Activated gamma-delta T cell treated with Interleukin-2 at 50 U/mL for 16 hours (primary cell): ENCODE measurements around the gene CCDC3.
"Not testable (repeated sequence)": the region's sequence is repeated elsewhere in the genome, so short reads cannot be mapped to it uniquely, and the experiment has no call there.

Source experiments
- DNase-seq: peaks from one replicate; pipeline ENCODE4 v3.0.0-alpha.2; 2020

CCDC3 gene

GRCh38 chr10:13001041-13001886, at the start of gene CCDC3:
Gene CCDC3 (minus strand): TSS chr10:13001713. CDS start chr10:13001570, 143 bp downstream.
- no peak for DNase-seq

DNA sequence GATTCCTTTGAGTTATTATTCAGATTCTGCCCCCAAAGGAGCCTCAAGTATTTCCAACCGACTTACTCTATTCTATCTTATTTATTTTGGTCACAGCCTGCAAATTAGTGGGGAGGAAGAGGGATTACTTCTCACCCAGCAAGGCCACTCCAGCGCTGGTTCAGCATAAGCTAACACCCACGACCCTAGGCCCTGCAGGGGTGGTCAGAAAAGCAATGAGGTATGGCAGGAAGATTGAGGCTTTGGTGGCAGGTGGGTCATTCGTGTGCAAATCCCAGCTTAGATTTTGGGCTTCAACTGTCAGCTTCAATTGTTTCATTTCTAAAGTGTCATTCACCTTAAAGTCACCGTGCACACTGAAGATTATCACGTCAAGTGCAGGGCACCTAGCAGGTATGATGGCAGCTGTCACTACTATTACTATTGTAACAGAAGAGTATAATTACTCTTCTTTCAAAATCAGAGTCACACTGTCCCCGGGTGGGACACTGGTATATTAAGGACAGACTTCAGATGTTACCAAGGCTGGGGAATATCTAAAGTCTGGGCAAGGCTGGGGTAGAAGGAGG, 49.7 kb upstream of the CCDC3 start:
- no peak for DNase-seq

GRCh38 chr10:13049774-13050420, 48.4 kb upstream of the CCDC3 start:
- no peak for DNase-seq

- no peak for DNase-seq
These were observed 47.2 kb upstream of the CCDC3 start for GRCh38 chr10:13048762-13049161.

DNA sequence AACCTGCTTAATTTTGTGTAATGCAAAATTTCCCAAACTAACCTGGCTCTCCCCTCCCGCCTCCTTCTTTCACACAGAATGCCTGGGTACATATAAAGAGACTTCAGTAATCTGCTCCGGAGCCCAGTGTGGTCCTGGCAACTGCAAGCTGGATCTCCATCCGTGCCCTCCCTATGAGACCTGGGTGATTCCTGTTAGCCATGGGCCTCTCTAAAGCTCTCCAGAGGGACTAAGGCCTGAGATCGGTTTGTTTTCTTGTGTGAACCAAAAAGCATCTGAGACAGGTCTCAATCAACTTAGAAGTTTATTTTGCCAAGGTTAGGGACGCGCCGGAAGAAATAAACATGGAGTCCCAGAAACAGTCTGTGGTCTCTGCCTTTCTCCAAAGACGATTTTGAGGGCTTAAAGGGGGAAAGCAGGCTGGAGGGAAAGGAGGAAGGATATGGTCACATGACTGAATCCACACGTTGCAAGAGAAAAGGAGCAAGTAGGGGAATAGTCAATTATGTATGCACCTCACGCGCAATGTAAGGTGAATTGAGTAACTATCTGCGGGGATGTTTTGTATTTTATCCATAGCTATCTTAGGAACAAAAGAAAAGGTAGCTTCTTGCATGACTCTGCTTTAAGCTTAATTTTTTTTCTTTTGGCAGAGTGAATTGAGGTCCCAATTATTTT, 46.2 kb upstream of the CCDC3 start:
- no peak for DNase-seq

DNA sequence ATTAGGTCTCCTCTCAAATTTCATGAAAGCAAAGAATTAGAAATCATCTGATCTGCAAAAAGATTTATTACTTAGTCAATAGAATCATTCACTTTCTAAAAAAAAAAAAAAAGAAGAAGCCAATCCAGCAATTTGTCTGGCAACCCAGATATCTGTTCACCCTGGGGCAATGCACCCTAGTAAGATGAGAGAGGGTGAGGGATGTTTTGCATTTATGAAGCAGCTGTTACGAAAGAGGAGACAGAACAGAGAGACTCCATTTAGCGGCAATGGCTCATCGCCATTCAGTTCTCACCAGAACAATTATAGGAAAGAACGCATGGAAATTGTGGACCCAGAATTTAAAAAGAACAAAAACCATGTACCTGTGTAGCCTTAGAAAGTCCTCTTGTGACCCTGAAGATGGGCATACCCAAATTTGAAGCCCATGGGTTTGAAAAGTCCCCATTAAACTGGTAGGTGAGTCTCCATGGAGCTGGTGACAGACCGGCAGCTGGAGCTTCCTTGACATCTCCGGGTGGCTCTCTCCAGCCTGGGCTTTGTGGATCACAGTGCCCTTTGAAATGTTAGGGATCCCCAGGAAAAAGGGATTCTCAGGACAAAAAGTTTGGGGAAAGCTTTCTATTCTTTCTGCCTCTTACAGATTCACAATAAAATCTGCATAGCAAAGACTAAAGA, 45.5 kb upstream of the CCDC3 start:
- no peak for DNase-seq

DNA sequence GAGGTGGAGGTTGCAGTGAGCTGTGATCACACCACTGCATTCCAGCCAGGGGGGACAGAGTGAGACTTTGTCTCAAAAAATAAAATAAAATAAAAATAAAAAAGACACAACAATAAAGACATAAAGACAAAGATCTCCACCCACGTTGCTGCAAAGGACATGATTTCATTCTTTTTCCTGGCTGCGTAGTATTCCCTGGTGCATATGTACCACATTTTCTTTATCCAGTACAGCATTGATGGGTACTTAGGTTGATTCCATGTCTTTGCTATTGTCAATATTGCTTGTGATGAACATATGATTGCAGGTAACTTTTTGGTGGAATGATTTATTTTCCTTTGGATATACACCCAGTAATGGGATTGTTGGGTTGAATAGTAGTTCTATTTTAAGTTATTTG, 42.0 kb upstream of the CCDC3 start:
- no peak for DNase-seq

- DNase-seq = no peak
These were observed 38.2 kb upstream of the CCDC3 start for GRCh38 chr10:13039761-13040160.

DNA sequence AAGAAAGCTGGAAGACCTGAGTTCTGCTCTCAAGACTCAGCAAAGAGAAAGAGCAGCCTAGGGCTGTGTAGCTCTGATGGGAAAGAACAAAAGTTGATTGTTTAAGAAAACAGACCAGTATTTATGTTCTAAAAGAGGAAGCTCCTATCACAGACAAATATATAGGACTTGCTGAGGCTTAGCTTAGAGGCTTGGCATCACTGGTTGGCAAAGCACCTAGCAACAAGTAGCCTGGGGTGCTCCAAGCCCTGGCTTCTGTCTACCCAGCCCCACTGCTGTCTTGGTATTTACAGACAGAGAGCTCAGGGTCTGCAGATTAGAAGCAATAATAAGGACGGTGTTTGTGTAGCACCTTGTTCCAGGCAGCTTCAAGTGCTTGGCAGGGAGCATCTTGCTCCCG, 36.9 kb upstream of the CCDC3 start:
- no peak for DNase-seq

DNA sequence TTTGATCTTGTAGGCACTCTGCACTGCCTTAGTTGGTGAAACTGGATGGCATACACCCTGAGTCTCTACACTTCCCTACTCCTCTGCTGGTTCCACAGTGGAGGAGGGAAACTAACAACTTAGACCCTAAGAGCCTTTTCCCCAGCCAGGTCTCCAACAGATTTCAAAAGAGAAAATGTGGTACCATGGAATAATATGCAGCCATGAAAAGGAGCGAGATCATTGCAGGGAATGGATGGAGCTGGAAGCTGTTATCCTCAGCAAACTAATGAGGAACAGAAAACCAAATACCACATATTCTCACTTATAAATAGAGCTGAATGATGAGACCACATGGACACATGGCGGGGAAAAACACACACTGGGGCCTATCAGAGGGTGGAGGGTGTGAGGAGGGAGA, 36.3 kb upstream of the CCDC3 start:
- DNase-seq = no peak

GRCh38 chr10:13036841-13037240, 35.3 kb upstream of the CCDC3 start:
- no peak for DNase-seq

DNA sequence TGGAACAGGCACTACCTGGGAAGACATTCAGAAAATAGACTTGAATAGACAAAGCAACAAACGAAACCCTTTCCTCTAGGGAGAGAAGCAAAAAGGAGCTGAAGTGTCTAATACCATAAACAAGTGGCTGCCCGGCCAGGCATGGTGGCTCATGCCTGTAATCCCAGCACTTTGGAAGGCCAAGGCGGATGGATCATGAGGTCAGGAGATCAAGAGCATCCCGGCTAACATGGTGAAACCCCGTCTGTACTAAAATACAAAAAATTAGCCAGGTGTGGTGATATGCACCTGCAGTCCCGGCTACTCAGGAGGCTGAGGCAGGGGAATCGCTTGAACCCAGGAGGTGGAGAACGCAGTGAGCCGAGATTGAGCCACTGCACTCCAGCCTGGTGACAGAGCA, 34.2 kb upstream of the CCDC3 start:
- DNase-seq = not testable (repeated sequence)

DNA sequence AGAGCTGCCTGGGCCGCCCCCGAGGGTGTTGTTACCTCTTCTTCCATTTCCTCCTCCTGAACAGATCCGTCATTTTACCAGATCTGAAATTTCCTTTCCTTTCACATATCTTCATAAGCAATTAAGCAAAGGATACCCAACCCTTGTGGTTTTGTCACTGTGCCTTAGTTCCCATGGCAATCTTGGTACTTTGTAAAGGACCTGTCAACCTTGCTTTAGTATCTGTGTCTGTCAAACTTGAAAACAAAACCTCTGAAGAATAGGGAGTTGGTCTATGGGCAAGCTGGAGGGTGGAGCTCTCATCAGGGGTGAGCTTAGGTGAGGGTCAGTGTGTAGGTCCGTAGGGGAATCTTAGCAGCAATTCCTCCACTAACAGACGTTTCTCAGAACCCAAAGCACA, 25.4 kb upstream of the CCDC3 start:
- no peak for DNase-seq

- no peak for DNase-seq
These were observed 22.2 kb upstream of the CCDC3 start for GRCh38 chr10:13023754-13024153.

GRCh38 chr10:13019280-13019679, 17.8 kb upstream of the CCDC3 start:
- no peak for DNase-seq

- no peak for DNase-seq
These were observed 16.7 kb upstream of the CCDC3 start for GRCh38 chr10:13018171-13018570.

- DNase-seq = no peak
These were observed 15.4 kb upstream of the CCDC3 start for GRCh38 chr10:13016886-13017285.

GRCh38 chr10:13016426-13016825, 14.9 kb upstream of the CCDC3 start:
- no peak for DNase-seq

DNA sequence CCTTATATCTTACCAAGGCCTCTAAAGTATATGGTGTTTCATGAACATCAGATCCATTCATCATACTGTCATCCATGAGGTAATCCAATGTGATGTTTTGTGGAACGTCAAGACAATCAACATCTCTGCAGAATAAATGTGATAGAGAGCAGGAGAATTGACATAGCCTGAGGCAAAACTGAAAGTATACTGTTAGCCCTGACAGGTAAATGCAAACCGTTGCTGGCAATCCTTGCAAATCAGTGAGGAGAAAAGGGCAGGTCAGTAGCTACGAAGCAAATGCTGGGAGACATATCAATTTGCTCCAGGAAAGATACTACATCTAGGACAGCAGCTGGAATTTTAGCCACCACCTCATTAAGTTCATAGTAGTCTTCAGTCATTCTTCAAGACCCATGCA, 4.5 kb upstream of the CCDC3 start:
- no peak for DNase-seq

DNA sequence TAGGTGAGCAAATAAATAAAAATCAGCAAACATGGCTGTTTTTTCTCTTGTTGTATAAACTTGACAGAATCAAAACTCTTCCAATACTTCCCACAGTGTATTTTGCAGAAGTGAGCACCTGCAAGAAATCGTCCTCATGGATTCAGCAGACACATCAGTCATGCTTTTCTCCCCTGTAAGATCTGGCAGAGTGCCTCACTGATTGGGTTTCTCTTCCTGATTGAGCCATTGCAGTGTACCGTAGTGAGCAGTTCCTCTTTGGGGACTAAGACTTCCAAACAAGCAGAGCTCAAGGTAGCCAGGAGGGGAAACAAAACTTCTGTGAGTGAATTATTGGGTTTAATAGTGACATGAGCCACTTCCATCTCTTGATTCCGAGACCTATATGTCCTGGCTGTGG, 2.2 kb upstream of the CCDC3 start:
- no peak for DNase-seq

DNA sequence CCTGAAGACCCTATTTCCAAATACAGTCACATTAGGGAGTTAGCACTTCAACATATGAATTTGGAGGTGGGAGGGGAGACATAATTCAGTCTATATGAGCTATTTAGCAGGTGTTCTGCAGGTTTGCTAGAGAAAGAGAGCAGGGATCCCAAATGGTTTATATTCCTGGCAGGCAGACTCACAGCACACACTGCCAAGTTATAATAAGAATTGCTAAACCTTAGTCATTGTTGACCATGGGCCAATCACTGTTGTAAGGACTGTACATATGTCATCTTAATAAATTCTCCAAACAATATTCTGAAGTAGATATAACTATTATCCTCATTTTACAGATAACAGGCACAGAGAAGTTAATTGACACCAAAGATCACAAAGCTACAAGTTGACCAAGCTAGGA, 1.5 kb upstream of the CCDC3 start:
- no peak for DNase-seq

- DNase-seq = no peak
These were observed 337 bp upstream of the CCDC3 start for GRCh38 chr10:13001887-13002212.

GRCh38 chr10:13000431-13000830, 1.1 kb downstream of the CCDC3 start:
- no peak for DNase-seq
